AG04449 (cell line): ENCODE measurements around the gene CAPZB.

Source experiments
- CTCF ChIA-PET: fragments of 350-600 bp; formaldehyde crosslinking; extraction: SDS; loops from one replicate; lab custom pipeline; 2021; ENCODE audit warnings: antibody characterized with exemption; lab: Yijun Ruan, JAX
- POLR2A ChIA-PET: fragments of 400-600, 350-600 bp; formaldehyde crosslinking; extraction: SDS; loops from one replicate; lab custom pipeline; 2020; ENCODE audit warnings: antibody characterized with exemption, inconsistent platforms; lab: Yijun Ruan, JAX
- DNase-seq: peaks from one replicate; pipeline ENCODE4 v3.0.0-alpha.2; 2010; ENCODE audit warnings: low read depth, low spot score
- H3K4me3 ChIP-seq: 2 replicates; pipeline ENCODE4 v1.5.1; 2011; ENCODE audit warnings: low read depth, mild to moderate bottlenecking, control low read depth, low read length
- TF ChIP-seq, protein P1 (sequence below): IDR thresholded peaks from one replicate; pipeline ENCODE4 v1.5.1; 2011; ENCODE audit warnings: mild to moderate bottlenecking, moderate library complexity, low read length, control low read depth, inconsistent platforms; ENCODE audit not compliant: insufficient read depth; ENCODE audit errors: missing control alignments

The CAPZB gene

DNA sequence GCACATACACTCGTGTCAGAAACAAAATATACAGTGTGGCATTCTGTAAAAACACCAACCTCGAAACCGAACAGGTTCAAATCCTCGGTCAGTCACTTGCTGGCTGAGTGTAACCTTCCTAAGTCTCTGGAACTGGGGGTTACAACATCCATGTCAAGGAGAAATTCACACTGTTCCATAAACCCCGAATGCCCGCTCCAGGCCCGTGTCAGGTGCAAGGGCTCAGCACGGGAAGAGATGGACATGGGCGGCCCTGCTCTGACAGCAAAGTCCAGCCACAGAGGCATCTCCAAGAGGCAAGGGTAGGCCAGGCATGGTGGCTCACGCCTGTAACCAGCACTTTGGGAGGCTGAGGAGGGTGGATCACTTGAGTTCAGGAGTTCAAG lies 93.8 kb downstream of the CAPZB start:
- TF ChIP-seq, protein P1, sequence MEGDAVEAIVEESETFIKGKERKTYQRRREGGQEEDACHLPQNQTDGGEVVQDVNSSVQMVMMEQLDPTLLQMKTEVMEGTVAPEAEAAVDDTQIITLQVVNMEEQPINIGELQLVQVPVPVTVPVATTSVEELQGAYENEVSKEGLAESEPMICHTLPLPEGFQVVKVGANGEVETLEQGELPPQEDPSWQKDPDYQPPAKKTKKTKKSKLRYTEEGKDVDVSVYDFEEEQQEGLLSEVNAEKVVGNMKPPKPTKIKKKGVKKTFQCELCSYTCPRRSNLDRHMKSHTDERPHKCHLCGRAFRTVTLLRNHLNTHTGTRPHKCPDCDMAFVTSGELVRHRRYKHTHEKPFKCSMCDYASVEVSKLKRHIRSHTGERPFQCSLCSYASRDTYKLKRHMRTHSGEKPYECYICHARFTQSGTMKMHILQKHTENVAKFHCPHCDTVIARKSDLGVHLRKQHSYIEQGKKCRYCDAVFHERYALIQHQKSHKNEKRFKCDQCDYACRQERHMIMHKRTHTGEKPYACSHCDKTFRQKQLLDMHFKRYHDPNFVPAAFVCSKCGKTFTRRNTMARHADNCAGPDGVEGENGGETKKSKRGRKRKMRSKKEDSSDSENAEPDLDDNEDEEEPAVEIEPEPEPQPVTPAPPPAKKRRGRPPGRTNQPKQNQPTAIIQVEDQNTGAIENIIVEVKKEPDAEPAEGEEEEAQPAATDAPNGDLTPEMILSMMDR = no peak
- DNase-seq = no peak
- ChIA-PET CTCF (interaction anchor here (0.6 to 3.0 kb wide), 18 partner anchors 9 to 269 kb away, joined by 3 to 24 read pairs (median 6); no protein-coding TSS in a partner anchor), POLR2A (interaction anchor here (1.2 kb wide), 1 partner anchor 57 kb away, joined by 5 read pairs; no protein-coding TSS in a partner anchor)
- peak overlapping the region; percentile 13 for H3K4me3 ChIP-seq

DNA sequence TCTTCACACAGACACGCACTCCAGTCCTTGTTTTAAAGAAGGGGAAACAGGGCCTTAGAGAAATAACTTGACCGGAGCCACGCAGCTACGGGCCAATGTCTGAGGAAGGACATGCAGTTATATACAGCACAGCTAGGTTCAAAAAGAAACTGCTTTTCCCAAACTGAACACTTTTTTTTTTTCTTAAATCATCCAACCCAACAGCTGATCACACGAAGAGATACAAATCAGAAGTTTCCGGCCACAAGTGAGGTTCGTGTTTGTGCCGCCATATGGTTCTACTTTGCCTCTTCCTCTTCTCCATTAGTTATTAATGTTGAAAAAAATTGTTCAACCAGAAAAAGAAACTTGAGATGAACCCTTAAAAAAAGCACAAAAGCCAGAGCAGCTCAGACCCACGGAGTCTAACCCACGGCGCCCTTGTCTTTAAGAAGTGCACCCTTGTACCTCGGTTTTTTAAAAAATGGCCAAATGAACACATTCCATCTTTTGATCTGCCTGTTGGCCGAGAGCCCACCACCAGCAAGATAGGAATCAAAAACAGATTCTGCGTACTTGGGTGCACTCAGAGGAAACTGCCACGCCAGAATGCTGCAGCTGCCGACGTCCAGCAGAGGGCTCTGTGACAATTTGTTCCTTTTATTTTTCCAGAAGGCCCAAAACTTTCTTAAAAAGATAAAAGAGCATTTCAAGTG lies 94.3 kb downstream of the CAPZB start:
- TF ChIP-seq, protein P1 = peak; percentile 83
- DNase-seq = peak; percentile 59
- ChIA-PET POLR2A (interaction anchor here (0.6 to 1.2 kb wide), 4 partner anchors 9 to 96 kb away, joined by 3 to 5 read pairs (median 3); no protein-coding TSS in a partner anchor), CTCF (interaction anchor here (0.6 to 3.0 kb wide), 25 partner anchors 9 to 272 kb away, joined by 3 to 24 read pairs (median 5); no protein-coding TSS in a partner anchor)
- H3K4me3 ChIP-seq = peak overlapping the region; percentile 41

DNA sequence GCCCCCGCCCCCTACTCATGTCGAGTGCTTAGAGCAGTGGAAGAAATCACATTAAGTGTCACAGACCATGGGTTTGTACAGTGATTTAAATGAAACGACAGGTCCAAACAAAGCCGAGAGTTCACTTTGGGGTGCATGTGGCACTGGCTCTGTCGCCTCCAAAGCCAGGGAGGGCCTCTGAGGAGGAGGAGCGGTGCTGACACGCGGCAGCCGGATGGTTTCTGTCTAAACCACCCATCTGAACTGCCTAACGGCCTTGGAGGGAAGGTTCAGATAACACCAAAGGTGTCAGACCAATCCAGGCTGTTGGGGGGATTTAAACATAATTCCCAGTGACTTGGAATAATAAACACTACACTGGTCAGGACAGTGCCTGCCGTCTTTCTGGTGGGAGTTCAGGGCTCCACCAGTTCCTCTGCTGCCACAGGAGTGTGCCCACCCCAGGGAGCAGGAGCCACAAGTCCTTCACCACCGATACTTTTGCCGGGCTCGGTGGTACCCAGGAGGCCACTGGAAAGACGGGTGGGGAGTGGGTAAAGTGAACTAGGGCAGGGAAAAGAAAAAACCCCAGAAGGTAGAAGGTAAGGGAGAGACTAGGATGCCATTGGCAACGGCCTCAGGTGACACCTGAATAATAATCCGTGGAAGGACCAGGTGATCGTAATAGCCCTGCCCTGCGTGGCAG lies 95.0 kb downstream of the CAPZB start:
- TF ChIP-seq, protein P1 = no peak
- peak overlapping the region; percentile 41 for H3K4me3 ChIP-seq
- POLR2A ChIA-PET = interaction anchor here (0.6 to 1.2 kb wide), 4 partner anchors 10 to 97 kb away, joined by 3 to 5 read pairs (median 3); no protein-coding TSS in a partner anchor
- CTCF ChIA-PET = interaction anchor here (0.7 to 3.0 kb wide), 23 partner anchors 8 to 273 kb away, joined by 3 to 24 read pairs (median 5); no protein-coding TSS in a partner anchor
- no peak for DNase-seq

DNA sequence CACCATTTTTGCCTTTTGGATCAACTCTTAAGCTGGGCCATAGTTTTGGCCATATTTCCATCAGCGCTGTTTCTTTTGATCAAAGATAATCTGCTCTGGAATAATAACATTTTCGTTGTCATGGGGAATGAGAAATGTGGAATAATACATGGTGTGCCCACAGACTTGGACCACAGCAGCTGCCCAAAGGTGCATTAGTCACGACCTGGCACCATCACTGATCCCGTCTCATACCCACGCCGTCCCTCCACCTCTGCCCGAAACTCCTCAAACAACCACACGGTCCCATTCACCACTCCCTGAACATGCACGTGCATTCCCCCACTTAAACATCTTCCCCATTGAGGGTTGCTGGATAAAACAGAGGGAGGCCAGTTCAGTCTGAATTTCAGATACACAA lies 96.4 kb downstream of the CAPZB start:
- no peak for DNase-seq
- ChIA-PET POLR2A (no interaction called here), CTCF (interaction anchor here (1.1 to 2.5 kb wide), 6 partner anchors 9 to 279 kb away, joined by 3 to 6 read pairs (median 4); no protein-coding TSS in a partner anchor)
- TF ChIP-seq, protein P1 = no peak
- no peak overlapping the region for H3K4me3 ChIP-seq

DNA sequence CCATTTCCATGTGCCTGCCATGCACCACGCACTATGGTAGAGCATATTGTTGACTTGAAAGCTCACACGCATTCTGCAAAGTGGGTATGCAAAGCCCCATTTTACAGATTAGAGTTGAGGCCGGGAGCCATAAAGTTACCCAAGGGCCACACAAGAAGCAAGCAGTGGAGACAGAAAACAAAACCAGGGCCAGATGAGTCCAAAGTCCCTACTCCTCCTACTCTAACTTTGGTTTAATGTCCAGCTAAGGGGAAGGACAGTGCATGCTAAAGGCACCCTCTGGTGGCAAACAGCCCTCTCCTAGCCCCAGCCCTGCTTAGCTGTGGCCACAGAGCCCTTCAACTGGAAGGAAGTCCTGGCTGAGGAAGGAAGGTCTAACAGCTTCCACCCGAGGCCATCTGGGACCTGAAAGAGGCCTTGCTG lies 98.3 kb downstream of the CAPZB start:
- TF ChIP-seq, protein P1 = no peak
- H3K4me3 ChIP-seq = no peak overlapping the region
- POLR2A ChIA-PET = no interaction called here
- CTCF ChIA-PET = interaction anchor here (0.7 to 3.1 kb wide), 6 partner anchors 10 to 274 kb away, joined by 3 to 11 read pairs (median 5); no protein-coding TSS in a partner anchor
- no peak for DNase-seq
